Testis (tissue), 3 donors: ENCODE results near the gene TMC1. TPM values are rescaled to one million over a fixed set of nuclear protein-coding genes. Genes with fewer than 3 reads are reported as not detected.

Experiments used
- DNase-seq: peaks from one replicate; pipeline ENCODE4 v3.0.0-alpha.2; 2019
- H3K27ac ChIP-seq, 2 donors: fragments of 200-600 bp; sonication (generic); one replicate each; pipeline ENCODE4 v1.5.1; 2019
- H3K27me3 ChIP-seq: fragments of 200-600 bp; sonication (generic); one replicate; pipeline ENCODE4 v1.5.1; 2019
- H3K36me3 ChIP-seq: fragments of 200-600 bp; sonication (generic); one replicate; pipeline ENCODE4 v1.5.1; 2017; ENCODE audit warnings: low read depth; ENCODE audit errors: missing control alignments
- H3K4me1 ChIP-seq: fragments of 200-600 bp; sonication (generic); one replicate; pipeline ENCODE4 v1.5.1; 2019
- H3K4me3 ChIP-seq, 2 donors: fragments of 200-600 bp; sonication (generic); one replicate each; pipeline ENCODE4 v1.5.1; 2017 to 2019
- H3K9me3 ChIP-seq: fragments of 200-600 bp; sonication (generic); one replicate; pipeline ENCODE4 v1.5.1; 2017
- CTCF ChIP-seq, 3 experiments: fragments of 450-650 bp in 2 of 3; fragments of 200-600 bp in 1 of 3; sonication (generic) in 1 of 3; IDR thresholded peaks; one replicate each; pipeline ENCODE4 v1.5.1; 2016 to 2019; ENCODE audit warnings: antibody characterized with exemption in 3 of 3, mild to moderate bottlenecking in 2 of 3, moderate library complexity in 1 of 3
- POLR2A ChIP-seq: fragments of 450-650 bp; IDR thresholded peaks from one replicate; pipeline ENCODE4 v1.6.1; 2017; ENCODE audit warnings: antibody characterized with exemption, mild to moderate bottlenecking, moderate library complexity
- WGBS, 2 donors: methylation state at CpG; one replicate each; pipeline ENCODE4 v1.1.5; 2018; 5-methylcytosine and 5-hydroxymethylcytosine counted together
- intact Hi-C: fragments of 100-400 bp; cut with DNase I; formaldehyde crosslinking; loops from one replicate; pipeline ENCODE4 v1.15.1; 2023; ENCODE audit warnings: low total_unique reads
- polyA plus RNA-seq: library from polyadenylated mRNA; stranded (reverse); fragments of 350-450 nt; fragmentation: Illumina TruSeq; extraction: RNeasy Lipid Tissue Mini Kit (QIAGEN cat#74804); gene quantifications from one replicate; pipeline ENCODE4 v1.2.3, GENCODE V29; 2014; ENCODE audit warnings: low read depth, low replicate concordance; ENCODE audit not compliant: insufficient read depth
- total RNA-seq, 2 donors: library from RNA; depleted of rRNA; stranded (reverse); fragments of >200 nt; gene quantifications; one replicate each; pipeline ENCODE4 v1.2.3, GENCODE V29; 2016

Gene TMC1
- total and polyA plus RNA-seq, 3 donors from 2014 or later = 2.0 to 5.4 (median 3.0) TPM

GRCh38 chr9:72598639-72599038 lies 77.2 kb downstream of the TMC1 start:
- TF ChIP-seq CTCF (IDR thresholded peaks at IDR 0.05) (no peak), POLR2A (no peak)
- WGBS, 2 donors = 49 to 61% methylated on average over 3 of the region's 3 CpGs
- intact Hi-C loops = loop anchor here (10.0 kb wide), 1 partner anchor 304 kb away; no protein-coding TSS in a partner anchor

GRCh38 chr9:72599874-72600534 lies 78.6 kb downstream of the TMC1 start:
- Histone ChIP-seq H3K4me3 (no peak overlapping the region), H3K27me3 (no peaks in the 10 kb centered on the region), H3K27ac (peak overlapping the region; percentile 62 to 67), H3K4me1 (peaks cover 32% of the 10 kb centered on the region), H3K9me3 (no peaks in the 10 kb centered on the region), H3K36me3 (no peaks in the 10 kb centered on the region)
- 80 to 82% methylated on average over 5 of the region's 5 CpGs for WGBS, 2 donors
- intact Hi-C loops = loop anchor here (10.0 kb wide), 1 partner anchor 305 kb away; no protein-coding TSS in a partner anchor
- DNase-seq = no peak
- TF ChIP-seq CTCF (IDR thresholded peaks at IDR 0.05) (no peak), POLR2A (no peak)

More at GRCh38 chr9:72598639-72599038, 77.2 kb downstream of the TMC1 start:
- H3K4me1 ChIP-seq = peaks cover 32% of the 10 kb centered on the region
- peak overlapping the region; percentile 62 to 67 for H3K27ac ChIP-seq
- no peak overlapping the region for H3K4me3 ChIP-seq
- H3K27me3 ChIP-seq = no peaks in the 10 kb centered on the region
- no peaks in the 10 kb centered on the region for H3K36me3 ChIP-seq
- no peak for DNase-seq
- H3K9me3 ChIP-seq = no peaks in the 10 kb centered on the region

GRCh38 chr9:72600671-72601070 lies 79.3 kb downstream of the TMC1 start:
- Histone ChIP-seq H3K36me3 (no peaks in the 10 kb centered on the region), H3K4me1 (peaks cover 32% of the 10 kb centered on the region), H3K9me3 (no peaks in the 10 kb centered on the region), H3K4me3 (no peak overlapping the region), H3K27ac (peak overlapping the region; percentile 50 to 59), H3K27me3 (no peaks in the 10 kb centered on the region)
- TF ChIP-seq POLR2A = no peak
- no peak for DNase-seq
- intact Hi-C loops = no loop called here
- WGBS, 2 donors = 71 to 76% methylated on average over 3 of the region's 3 CpGs

- Histone ChIP-seq H3K4me1 (peaks cover 30% of the 10 kb centered on the region), H3K27ac (peak overlapping the region; percentile 50 to 59), H3K36me3 (no peaks in the 10 kb centered on the region), H3K4me3 (no peak overlapping the region), H3K27me3 (no peaks in the 10 kb centered on the region), H3K9me3 (no peaks in the 10 kb centered on the region)
- TF ChIP-seq CTCF (IDR thresholded peaks at IDR 0.05) (no peak), POLR2A (no peak)
- no peak for DNase-seq
- intact Hi-C loops = no loop called here
- WGBS, 2 donors = 52 to 61% methylated on average over 2 of the region's 2 CpGs
Observed at GRCh38 chr9:72601615-72602014, 80.2 kb downstream of the TMC1 start.

- Histone ChIP-seq H3K27ac (no peak overlapping the region), H3K9me3 (no peaks in the 10 kb centered on the region), H3K36me3 (no peaks in the 10 kb centered on the region), H3K4me3 (no peak overlapping the region), H3K4me1 (no peaks in the 10 kb centered on the region), H3K27me3 (no peaks in the 10 kb centered on the region)
- 96 to 100% methylated on average over 1 of the region's 1 CpG for WGBS, 2 donors
- intact Hi-C loops = no loop called here
- DNase-seq = no peak
- TF ChIP-seq POLR2A (no peak), CTCF (IDR thresholded peaks at IDR 0.05) (no peak)
Observed at GRCh38 chr9:72612449-72612848, 91.0 kb downstream of the TMC1 start.
